Left ventricle myocardium superior (tissue), 1 donor: ENCODE measurements around the gene UVSSA. TPM values are rescaled to one million over a fixed set of nuclear protein-coding genes. Genes with fewer than 3 reads are reported as not detected.
"Not testable (repeated sequence)": the region's sequence is repeated elsewhere in the genome, so short reads cannot be mapped to it uniquely, and the experiment has no call there.

ENCODE experiments used
- ATAC-seq: fragments of 200-7000 bp; cut with Tn5 transposase; one replicate; pipeline ENCODE4 v1.9.1; 2020; ENCODE audit warnings: mild to moderate bottlenecking, moderate library complexity
- DNase-seq: peaks from one replicate; pipeline ENCODE4 v3.0.0-alpha.2; 2020
- intact Hi-C: fragments of 100-400 bp; cut with micrococcal nuclease; formaldehyde crosslinking; loops from one replicate; pipeline ENCODE4 v1.11.0; 2022
- total RNA-seq: library from RNA; stranded (reverse); fragmentation: NEBNext Ultra II Directional; extraction: Animal tissue kit (Norgen Biotek cat#: 25700); gene quantifications from one replicate; pipeline ENCODE4 v1.2.1, GENCODE V29; 2021
- donor health status: DM: no; HTN: yes; CAD: no; lungs with severe emphysema.

The UVSSA gene
- total RNA-seq, 1 donor from 2014 or later, result 5.9 TPM

DNA sequence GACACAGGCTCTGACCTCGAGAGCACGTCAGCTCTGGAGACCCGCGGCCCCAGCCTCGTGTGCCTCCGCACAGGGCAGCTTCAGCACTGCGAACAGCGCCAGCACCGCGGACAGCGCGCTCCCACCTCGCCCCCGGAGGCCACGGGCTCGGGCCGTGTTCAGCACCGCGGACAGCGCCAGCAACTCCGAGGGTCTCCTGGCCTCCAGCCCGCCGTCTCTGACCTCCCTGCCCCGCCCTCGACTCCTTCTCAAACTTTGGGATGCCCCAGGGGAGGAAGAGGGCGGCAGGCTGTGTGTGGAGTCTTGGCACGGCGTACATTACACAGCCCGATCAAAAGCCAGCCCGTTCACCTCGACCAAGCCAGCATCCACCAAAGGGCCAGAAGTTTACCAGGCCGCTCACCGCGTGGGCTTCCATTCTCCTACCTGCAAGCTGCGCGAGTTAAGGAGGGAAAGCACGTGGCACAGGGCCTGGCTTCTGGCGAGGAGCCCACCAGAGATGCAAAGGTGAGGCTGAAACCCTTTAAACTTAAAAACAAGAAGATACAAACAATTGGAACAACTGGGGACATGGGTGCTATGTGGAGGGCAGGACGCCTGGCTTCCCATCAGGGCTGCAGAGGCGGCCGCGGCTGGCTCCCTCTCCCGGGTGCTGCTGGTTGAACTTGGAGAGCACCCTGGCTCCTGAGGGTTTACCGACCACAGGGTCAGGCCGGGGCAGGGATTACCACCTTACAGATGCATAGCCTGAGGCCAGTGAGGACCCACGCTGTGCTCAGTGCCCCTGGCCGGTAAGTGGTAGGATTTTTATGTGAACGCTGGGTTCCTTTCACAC, 63.7 kb downstream of the UVSSA start:
- peak; percentile 84 for ATAC-seq
- peak; percentile 80 for DNase-seq
- intact Hi-C loops, result no loop called here

- DNase-seq (no peak), ATAC-seq (no peak)
- intact Hi-C loops, result no loop called here
Measured at GRCh38 chr4:1411436-1412375, 64.7 kb downstream of the UVSSA start.

- DNase-seq (no peak), ATAC-seq (no peak)
- intact Hi-C loops, result no loop called here
Measured at GRCh38 chr4:1412376-1413203, 65.6 kb downstream of the UVSSA start.

DNA sequence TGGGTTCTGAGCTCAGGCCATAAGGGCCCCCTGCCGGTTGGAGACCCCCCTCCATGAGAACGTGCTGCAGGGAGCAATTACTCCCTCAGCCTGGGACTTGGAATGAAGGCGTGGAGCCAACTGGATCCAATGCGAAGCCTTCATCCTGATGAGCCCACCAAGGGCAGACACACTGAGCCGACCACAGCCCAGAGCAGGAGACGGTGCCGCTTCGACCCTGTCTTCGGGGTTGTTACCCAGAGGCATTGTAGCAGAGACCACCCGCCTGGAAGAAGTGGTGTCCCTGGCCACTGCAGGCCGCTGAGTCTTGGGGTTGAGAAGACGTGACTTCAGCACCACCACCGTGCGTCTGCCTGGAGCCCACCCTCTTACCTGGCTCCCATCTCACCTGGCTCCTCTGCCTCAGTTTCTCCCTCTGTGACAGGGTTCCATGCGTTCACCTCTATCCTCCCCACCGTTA, 66.2 kb downstream of the UVSSA start:
- intact Hi-C loops, result no loop called here

DNA sequence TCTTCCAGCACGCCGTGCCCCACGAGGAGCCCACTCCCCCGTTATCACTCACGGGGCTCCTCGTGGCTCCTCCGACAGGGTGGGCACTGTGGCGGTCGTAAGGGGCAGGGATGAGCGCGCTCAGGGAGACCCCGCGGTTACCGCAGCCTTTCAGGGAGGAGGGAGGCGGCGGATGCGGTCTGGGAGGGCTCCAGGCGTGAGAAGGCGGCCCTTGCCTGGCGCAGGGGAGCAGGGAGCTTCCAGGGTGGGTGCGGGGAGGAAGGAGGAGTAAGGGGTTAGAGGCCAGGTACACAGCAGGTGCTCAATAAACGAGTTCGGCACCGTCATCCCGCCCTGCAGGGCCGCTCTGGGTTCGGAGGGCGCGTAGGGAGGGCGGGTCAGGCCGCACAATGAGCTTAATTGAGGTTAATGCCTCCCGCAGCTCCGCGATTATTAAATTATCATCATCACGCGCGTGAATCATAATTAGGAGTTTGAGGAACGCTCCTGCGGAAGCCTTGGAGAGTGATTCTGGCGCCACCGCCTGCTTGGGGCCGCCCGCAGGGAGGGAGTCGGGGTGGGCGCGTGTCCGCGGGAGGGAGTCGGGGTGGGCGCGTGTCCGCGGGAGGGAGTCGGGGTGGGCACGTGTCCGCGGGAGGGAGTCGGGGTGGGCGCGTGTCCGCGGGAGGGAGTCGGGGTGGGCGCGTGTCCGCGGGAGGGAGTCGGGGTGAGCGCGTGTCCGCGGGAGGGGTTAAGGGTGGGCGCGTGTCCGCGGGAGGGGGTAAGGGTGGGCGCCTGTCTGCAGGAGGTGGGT, 66.9 kb downstream of the UVSSA start:
- no peak for ATAC-seq
- intact Hi-C loops, result no loop called here
- DNase-seq, result no peak

More for the DNA sequence above, 66.2 kb downstream of the UVSSA start:
- DNase-seq, result no peak
- ATAC-seq, result no peak

DNA sequence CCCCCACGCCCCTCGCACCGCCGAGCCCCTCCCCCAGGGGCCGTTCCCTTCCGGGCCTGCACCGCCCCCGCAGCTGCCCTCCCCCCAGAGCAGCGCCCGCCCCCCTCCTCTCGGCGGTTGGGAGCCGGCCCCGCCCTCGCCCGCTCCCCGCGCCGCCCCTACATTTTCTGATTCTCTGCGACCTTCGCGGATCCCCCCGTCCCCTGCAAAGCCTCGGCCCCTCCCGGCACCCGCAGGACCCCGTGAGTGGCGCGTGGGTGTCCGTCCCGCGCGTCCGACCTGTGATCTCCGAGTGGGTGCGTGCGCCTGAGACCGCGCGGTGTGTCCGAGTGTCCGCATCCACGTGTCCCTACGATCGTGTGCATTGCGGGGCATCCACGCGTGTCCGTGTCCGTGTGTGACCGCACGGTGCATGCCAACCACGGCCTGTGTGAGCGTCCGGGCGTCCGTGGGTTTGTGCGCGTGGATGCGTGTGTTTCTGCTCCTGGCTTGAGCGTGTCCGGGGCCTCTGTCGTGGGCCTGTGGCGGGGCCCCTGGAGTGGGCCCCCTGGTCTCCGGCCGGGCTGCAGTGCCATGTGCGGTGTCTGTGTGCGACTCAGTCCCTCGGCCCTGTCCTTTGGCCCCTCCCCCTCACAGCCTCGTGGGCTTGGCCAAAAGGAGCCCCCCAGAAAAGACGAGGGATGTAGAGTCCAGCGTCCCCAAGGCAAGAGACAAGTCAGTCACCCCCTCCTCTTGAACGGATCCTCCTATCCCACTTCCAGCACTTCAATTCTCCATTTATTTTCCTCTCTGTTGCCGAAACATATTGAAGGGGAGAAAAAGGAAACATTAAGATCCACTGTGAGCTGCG, 68.0 kb downstream of the UVSSA start:
- no peak for DNase-seq
- no peak for ATAC-seq
- intact Hi-C loops, result no loop called here

GRCh38 chr4:1415681-1415981, 68.6 kb downstream of the UVSSA start:
- DNase-seq (no peak), ATAC-seq (no peak)
- intact Hi-C loops, result no loop called here

DNA sequence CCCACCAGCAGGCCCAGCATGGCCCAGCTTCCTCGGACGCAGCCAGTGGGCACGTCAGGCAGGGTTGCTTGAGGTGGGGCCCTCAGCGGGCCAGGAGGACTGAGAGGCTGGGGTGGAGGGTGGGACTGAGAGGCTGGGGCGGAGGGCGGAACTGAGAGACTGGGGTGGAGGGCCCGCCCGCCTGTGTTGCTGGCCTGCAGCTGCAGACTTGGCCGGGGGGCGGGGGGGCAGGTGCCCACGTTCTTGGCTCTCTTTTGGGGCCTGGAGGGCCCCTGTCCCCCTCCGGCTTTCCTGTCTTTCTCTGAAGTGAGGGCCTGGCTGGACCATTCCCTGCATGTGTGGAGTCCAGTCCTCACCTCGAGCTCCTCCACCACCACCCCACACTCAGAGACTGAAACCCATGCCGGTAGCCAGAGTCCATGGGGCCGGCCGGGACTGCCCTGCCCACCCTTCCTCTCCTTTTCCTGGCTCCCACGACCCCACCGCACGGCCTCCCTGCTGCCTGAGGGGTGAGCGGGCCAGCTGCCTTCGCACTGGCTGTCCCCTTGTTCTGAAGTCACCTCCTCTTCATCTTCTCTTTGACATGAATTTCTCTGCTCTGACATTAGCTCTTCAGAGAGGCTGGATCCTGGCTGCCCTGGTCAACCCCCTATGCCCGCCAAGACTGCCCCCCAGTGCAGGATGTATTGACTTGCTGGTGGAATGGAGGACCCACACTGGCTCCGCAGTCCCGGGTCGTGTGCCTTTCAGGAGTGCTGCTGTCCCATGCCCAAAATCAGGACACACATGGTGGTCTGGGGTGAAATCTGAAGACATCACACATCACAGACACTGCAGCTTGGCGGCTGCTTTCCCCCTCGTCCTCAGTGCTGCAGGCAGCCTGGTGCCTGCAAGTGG, 69.3 kb downstream of the UVSSA start:
- no peak for DNase-seq
- intact Hi-C loops, result no loop called here
- no peak for ATAC-seq

DNA sequence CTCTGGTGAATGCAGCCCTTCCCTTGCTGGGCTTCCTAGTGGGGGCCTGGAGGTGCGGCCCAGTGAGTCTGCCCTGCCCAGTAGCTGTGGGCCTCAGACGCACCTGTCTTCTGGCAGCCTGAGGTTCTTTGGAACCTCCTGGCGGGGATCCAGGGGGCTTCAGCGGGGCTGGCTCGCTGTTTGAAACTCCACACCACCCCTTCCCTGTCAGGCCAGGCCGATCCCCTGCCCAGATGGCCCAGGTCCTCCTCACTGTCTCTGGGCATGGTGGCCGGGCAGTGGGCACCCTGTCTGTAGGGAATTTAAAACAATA, 69.9 kb downstream of the UVSSA start:
- ATAC-seq, result no peak
- intact Hi-C loops, result no loop called here
- DNase-seq, result no peak

DNA sequence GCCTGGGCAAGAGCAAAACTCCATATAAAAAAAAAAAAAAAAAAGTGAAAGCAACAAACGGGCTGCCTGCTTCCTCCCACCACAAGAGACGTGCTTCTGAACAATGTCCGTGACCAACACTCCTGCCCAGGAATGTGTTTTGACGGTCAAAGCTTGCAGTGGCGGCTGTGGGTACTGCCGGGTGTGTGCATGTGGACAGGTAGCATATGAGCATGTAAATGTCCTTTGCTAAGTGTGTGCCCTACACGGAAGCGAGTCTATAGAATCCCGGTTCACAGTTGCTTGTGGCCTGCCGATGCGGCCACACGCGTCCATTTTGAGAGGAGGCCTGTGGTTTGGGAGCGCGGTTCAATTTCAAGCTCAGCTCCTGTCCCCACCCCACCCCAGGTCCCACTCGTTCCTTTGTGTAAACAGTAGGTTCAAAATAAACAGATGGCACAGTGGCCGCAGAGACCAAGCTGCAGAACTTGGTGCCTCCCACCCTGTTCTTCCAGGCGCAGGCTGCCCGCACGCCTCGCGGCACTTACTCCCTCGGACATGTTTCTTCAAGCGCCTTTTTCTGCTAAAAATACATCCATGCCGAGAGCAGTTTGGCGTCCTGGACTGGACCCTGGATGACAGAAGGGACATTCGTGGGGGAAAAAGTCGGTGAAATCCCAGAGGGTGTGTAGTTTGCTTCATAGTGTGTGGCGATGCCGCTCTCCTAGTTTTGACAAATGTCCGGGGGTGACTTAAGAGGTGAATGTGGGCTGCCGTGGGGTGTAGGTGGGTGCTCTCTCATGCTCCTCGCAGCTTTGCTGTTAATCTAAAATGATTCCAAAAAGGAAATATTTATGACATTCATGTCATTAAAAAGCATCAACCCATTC, 70.7 kb downstream of the UVSSA start:
- intact Hi-C loops, result no loop called here
- ATAC-seq (no peak), DNase-seq (no peak)

DNA sequence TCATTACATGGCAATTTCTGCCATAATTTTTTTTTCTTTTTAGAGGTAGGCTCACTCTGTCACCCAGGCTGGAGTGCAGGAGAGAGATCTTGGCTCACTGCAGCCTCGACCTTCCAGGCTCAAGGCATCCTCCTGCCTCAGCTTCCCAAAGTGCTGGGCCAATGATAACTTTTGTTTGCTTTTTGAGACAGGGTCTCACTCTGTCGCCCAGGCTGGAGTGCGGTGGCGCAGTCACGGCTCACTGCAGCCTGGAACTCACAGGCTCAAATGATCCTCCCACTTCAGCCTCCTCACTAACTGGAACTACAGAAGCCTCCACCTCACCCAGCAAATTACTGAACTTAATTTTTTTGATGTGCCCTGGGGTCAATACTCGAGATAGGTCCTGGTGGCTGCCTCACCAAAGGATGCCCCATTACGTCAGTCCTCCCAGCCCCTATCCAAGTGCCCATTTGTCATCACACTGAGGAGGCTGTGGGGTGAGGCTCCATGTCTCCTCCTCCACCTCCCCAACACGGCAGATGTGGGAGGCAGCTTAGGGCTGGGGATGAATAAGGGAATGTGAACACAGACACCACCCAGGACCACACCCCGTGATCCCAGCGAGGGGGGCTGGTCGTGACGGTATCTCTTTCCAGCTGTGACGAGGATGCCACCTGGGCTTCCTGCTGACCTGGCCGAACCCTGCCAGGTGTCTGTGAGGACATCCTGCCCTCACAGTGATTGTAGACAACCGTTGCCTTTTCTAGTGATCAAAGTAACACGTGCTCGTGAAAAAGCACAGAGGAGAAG, 71.7 kb downstream of the UVSSA start:
- intact Hi-C loops, result no loop called here
- no peak for DNase-seq
- ATAC-seq, result no peak

GRCh38 chr4:1419708-1420107, 72.7 kb downstream of the UVSSA start:
- ATAC-seq (no peak), DNase-seq (no peak)
- intact Hi-C loops, result no loop called here

GRCh38 chr4:1421657-1422056, 74.6 kb downstream of the UVSSA start:
- ATAC-seq, result no peak
- intact Hi-C loops, result no loop called here

DNA sequence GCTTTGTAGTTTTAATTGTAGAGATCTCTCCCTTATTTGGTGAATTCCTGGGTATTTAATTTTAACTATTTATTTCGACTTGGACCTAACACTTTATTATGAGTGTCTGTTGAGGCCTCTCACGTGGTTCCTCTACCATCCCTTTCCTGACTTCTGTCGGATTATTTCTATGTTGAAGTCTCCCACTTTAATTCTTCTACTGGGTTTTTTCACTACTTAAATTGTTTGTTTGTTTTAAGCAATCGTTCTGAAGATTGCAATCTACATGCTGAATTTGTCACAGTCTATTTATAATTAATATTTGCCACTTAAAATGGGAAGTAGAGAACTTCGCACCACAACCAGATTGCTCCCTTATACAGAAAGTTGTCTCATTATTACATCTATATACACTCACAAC, 80.0 kb downstream of the UVSSA start:
- ATAC-seq (no peak), DNase-seq (no peak)
- intact Hi-C loops, result no loop called here

More at GRCh38 chr4:1421657-1422056, 74.6 kb downstream of the UVSSA start:
- DNase-seq, result no peak

GRCh38 chr4:1443688-1444172, 96.7 kb downstream of the UVSSA start:
- DNase-seq, intact Hi-C loops, ATAC-seq: not testable (repeated sequence)
